Measurements from ENCODE around the gene MINDY4.

MINDY4 gene

GRCh38 chr7:30776971-30777370 lies 5.8 kb downstream of the MINDY4 start:
- no peak for DNase-seq

GRCh38 chr7:30778255-30779025 lies 7.2 kb downstream of the MINDY4 start:
- no peak for DNase-seq

- no peak for DNase-seq
Observed at GRCh38 chr7:30779574-30779973, 8.4 kb downstream of the MINDY4 start.

GRCh38 chr7:30780941-30781340 lies 9.7 kb downstream of the MINDY4 start:
- no peak for DNase-seq

GRCh38 chr7:30782690-30783089 lies 11.5 kb downstream of the MINDY4 start:
- DNase-seq = no peak

GRCh38 chr7:30785786-30786185 lies 14.6 kb downstream of the MINDY4 start:
- DNase-seq = no peak

GRCh38 chr7:30787486-30787885 lies 16.3 kb downstream of the MINDY4 start:
- DNase-seq = no peak

GRCh38 chr7:30788640-30789333 lies 17.6 kb downstream of the MINDY4 start:
- no peak for DNase-seq

- no peak for DNase-seq
Observed at GRCh38 chr7:30789334-30789711, 18.1 kb downstream of the MINDY4 start.

GRCh38 chr7:30790356-30790755 lies 19.1 kb downstream of the MINDY4 start:
- no peak for DNase-seq

GRCh38 chr7:30791114-30791513 lies 19.9 kb downstream of the MINDY4 start:
- DNase-seq = no peak

GRCh38 chr7:30795161-30795948 lies 24.1 kb downstream of the MINDY4 start:
- DNase-seq = peak; percentile 46

GRCh38 chr7:30796105-30796869 lies 25.1 kb downstream of the MINDY4 start:
- peak; percentile 71 for DNase-seq

GRCh38 chr7:30797176-30798040 lies 26.2 kb downstream of the MINDY4 start:
- no peak for DNase-seq

GRCh38 chr7:30799206-30799975 lies 28.2 kb downstream of the MINDY4 start:
- no peak for DNase-seq

GRCh38 chr7:30799976-30800661 lies 28.9 kb downstream of the MINDY4 start:
- peak; percentile 42 for DNase-seq

GRCh38 chr7:30800785-30801252 lies 29.6 kb downstream of the MINDY4 start:
- DNase-seq = peak; percentile 86

GRCh38 chr7:30802812-30803211 lies 31.6 kb downstream of the MINDY4 start:
- DNase-seq = no peak

GRCh38 chr7:30804078-30804661 lies 33.0 kb downstream of the MINDY4 start:
- no peak for DNase-seq

Data from DMS53 (cell line).